Neural cell (in vitro differentiated cells): Measurements from ENCODE around the gene NSUN4. TPM values are rescaled to one million over a fixed set of nuclear protein-coding genes. Genes with fewer than 3 reads are reported as not detected.
A peak's percentile ranks its signal among the peaks of the same experiment; 100 is the strongest.

ENCODE experiments used
- H2AFZ ChIP-seq: fragments of 200-600, 300-800 bp; sonication (generic), shearing (Covaris generic); 2 replicates; pipeline ENCODE4 v1.6.0; 2014; ENCODE audit warnings: low read depth, mild to moderate bottlenecking, antibody characterized with exemption, low read length, moderate library complexity
- H3F3A ChIP-seq: fragments of 200-600 bp; shearing (Covaris generic); 2 replicates; pipeline ENCODE4 v1.6.1; 2016; ENCODE audit warnings: mild to moderate bottlenecking, moderate library complexity, mixed read lengths, antibody characterized with exemption, low read length; ENCODE audit not compliant: insufficient read depth, poor library complexity, severe bottlenecking
- H3K27ac ChIP-seq: fragments of 200-600, 300-800 bp; sonication (generic), shearing (Covaris generic); 2 replicates; pipeline ENCODE4 v1.5.1; 2014; ENCODE audit warnings: mild to moderate bottlenecking, low read length, moderate library complexity
- H3K27me3 ChIP-seq: fragments of 300-800, 200-600 bp; sonication (generic), shearing (Covaris generic); 2 replicates; pipeline ENCODE4 v1.6.0; 2014; ENCODE audit warnings: mild to moderate bottlenecking, low read depth, low read length, moderate library complexity; ENCODE audit not compliant: insufficient read depth
- H3K36me3 ChIP-seq: fragments of 300-800, 200-600 bp; sonication (generic), shearing (Covaris generic); 2 replicates; pipeline ENCODE4 v1.5.1; 2014; ENCODE audit warnings: mild to moderate bottlenecking, antibody characterized with exemption, low read length, moderate library complexity; ENCODE audit not compliant: insufficient read depth
- H3K4me2 ChIP-seq: fragments of 300-800, 200-600 bp; sonication (generic), shearing (Covaris generic); 2 replicates; pipeline ENCODE4 v1.6.0; 2014; ENCODE audit warnings: mild to moderate bottlenecking, low read length
- H3K4me3 ChIP-seq: fragments of 300-800, 200-600 bp; sonication (generic), shearing (Covaris generic); 2 replicates; pipeline ENCODE4 v1.5.1; 2014; ENCODE audit warnings: mild to moderate bottlenecking, low read length, moderate library complexity
- H3K79me2 ChIP-seq: fragments of 200-600 bp; shearing (Covaris generic); replicated peaks from 2 replicates; pipeline ENCODE4 v1.6.0; 2014; ENCODE audit warnings: mild to moderate bottlenecking, low read length, moderate library complexity; ENCODE audit not compliant: insufficient read depth
- H3K9ac ChIP-seq: fragments of 300-800, 200-600 bp; sonication (generic), shearing (Covaris generic); 2 replicates; pipeline ENCODE4 v1.6.1; 2016; ENCODE audit warnings: mild to moderate bottlenecking, low read length, mixed read lengths
- H3K9me2 ChIP-seq: fragments of 200-600 bp; shearing (Covaris generic); 2 replicates; pipeline ENCODE4 v1.6.1; 2016; ENCODE audit warnings: mild to moderate bottlenecking, low read length, mixed read lengths; ENCODE audit not compliant: insufficient read depth
- H3K9me3 ChIP-seq: fragments of 200-600, 300-800 bp; sonication (generic), shearing (Covaris generic); 2 replicates; pipeline ENCODE4 v1.6.1; 2016; ENCODE audit warnings: mild to moderate bottlenecking, mixed run types, low read length, moderate library complexity, mixed read lengths
- H4K20me1 ChIP-seq: fragments of 200-600 bp; shearing (Covaris generic); 2 replicates; pipeline ENCODE4 v1.6.1; 2016; ENCODE audit warnings: mild to moderate bottlenecking, mixed run types; ENCODE audit not compliant: insufficient read depth
- EP300 ChIP-seq: fragments of 450-650 bp; conservative IDR thresholded peaks from 2 replicates; pipeline ENCODE4 v1.6.1; 2014; ENCODE audit warnings: antibody characterized with exemption, mild to moderate bottlenecking, moderate library complexity; ENCODE audit not compliant: poor library complexity, severe bottlenecking
- EZH2 ChIP-seq: fragments of 200-600, 300-800 bp; shearing (Covaris generic), sonication (generic); IDR thresholded peaks from 2 replicates; pipeline ENCODE4 v1.6.1; 2014; ENCODE audit warnings: antibody characterized with exemption, low read length, borderline replicate concordance, mild to moderate bottlenecking; ENCODE audit not compliant: insufficient read depth, poor library complexity, severe bottlenecking
- MXI1 ChIP-seq: fragments of 450-650 bp; conservative IDR thresholded peaks from 2 replicates; pipeline ENCODE4 v1.6.1; 2014; ENCODE audit warnings: antibody characterized with exemption, mild to moderate bottlenecking; ENCODE audit not compliant: poor library complexity, severe bottlenecking
- POLR2AphosphoS5 ChIP-seq: IDR thresholded peaks from 2 replicates; pipeline ENCODE4 v1.6.1; 2012
- RAD21 ChIP-seq: fragments of 450-650 bp; conservative IDR thresholded peaks from 2 replicates; pipeline ENCODE4 v1.6.1; 2014; ENCODE audit warnings: antibody characterized with exemption, mild to moderate bottlenecking, moderate library complexity
- SMC3 ChIP-seq: fragments of 450-650 bp; conservative IDR thresholded peaks from 2 replicates; pipeline ENCODE4 v1.6.1; 2014; ENCODE audit warnings: antibody characterized with exemption, mild to moderate bottlenecking, moderate library complexity; ENCODE audit not compliant: poor library complexity
- TAF1 ChIP-seq: IDR thresholded peaks from 2 replicates; pipeline ENCODE4 v1.6.1; 2012; ENCODE audit warnings: low read depth
- polyA plus RNA-seq: library from polyadenylated mRNA; depleted of rRNA; stranded (reverse); fragments of >200 nt; gene quantifications from 2 replicates; pipeline ENCODE4 v1.2.3, GENCODE V29; 2014
- TF ChIP-seq, protein P1 (sequence below): IDR thresholded peaks from 2 replicates; pipeline ENCODE4 v1.6.1; 2012; ENCODE audit warnings: borderline replicate concordance
- TF ChIP-seq, protein P2 (sequence below): fragments of 450-650 bp; IDR thresholded peaks from 2 replicates; pipeline ENCODE4 v1.5.1; 2014; ENCODE audit warnings: antibody characterized with exemption, mild to moderate bottlenecking, moderate library complexity; ENCODE audit not compliant: poor library complexity, severe bottlenecking

Gene NSUN4
- polyA plus RNA-seq, 1 donor from 2014 or later = 8.7 TPM

DNA sequence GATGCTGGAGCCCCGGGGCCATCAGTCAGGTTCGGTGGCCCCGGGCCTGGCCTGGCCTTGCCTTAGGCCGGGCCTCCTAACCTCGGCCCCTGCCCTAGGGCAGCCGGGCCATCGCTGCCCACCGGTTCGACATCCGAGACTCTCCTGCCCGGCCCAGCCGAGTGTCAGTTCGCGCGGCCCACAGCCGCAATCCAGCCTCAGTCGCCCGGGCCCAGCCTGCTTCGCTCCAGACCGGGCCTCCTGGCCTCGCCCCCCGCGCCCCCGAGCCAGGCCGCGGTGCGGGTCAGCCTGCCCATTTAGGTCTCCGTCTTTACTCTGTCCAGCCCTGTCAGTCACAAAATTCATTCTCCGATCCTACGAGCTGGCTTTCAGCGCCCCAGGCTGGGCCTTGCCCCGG is 38.0 kb upstream of the NSUN4 start:
- no peaks in the 10 kb centered on the region for H3K27me3 ChIP-seq
- H3K36me3 ChIP-seq = peaks cover 2% of the 10 kb centered on the region
- H3K79me2 ChIP-seq = peaks cover 81% of the 10 kb centered on the region
- no peaks in the 10 kb centered on the region for H4K20me1 ChIP-seq
- TF ChIP-seq RAD21 (no peak), SMC3 (no peak), EP300 (no peak), POLR2AphosphoS5 (no peak), TAF1 (no peak), MXI1 (no peak), EZH2 (no peak)
- TF ChIP-seq, protein P1, sequence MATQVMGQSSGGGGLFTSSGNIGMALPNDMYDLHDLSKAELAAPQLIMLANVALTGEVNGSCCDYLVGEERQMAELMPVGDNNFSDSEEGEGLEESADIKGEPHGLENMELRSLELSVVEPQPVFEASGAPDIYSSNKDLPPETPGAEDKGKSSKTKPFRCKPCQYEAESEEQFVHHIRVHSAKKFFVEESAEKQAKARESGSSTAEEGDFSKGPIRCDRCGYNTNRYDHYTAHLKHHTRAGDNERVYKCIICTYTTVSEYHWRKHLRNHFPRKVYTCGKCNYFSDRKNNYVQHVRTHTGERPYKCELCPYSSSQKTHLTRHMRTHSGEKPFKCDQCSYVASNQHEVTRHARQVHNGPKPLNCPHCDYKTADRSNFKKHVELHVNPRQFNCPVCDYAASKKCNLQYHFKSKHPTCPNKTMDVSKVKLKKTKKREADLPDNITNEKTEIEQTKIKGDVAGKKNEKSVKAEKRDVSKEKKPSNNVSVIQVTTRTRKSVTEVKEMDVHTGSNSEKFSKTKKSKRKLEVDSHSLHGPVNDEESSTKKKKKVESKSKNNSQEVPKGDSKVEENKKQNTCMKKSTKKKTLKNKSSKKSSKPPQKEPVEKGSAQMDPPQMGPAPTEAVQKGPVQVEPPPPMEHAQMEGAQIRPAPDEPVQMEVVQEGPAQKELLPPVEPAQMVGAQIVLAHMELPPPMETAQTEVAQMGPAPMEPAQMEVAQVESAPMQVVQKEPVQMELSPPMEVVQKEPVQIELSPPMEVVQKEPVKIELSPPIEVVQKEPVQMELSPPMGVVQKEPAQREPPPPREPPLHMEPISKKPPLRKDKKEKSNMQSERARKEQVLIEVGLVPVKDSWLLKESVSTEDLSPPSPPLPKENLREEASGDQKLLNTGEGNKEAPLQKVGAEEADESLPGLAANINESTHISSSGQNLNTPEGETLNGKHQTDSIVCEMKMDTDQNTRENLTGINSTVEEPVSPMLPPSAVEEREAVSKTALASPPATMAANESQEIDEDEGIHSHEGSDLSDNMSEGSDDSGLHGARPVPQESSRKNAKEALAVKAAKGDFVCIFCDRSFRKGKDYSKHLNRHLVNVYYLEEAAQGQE = no peak
- TF ChIP-seq, protein P2, sequence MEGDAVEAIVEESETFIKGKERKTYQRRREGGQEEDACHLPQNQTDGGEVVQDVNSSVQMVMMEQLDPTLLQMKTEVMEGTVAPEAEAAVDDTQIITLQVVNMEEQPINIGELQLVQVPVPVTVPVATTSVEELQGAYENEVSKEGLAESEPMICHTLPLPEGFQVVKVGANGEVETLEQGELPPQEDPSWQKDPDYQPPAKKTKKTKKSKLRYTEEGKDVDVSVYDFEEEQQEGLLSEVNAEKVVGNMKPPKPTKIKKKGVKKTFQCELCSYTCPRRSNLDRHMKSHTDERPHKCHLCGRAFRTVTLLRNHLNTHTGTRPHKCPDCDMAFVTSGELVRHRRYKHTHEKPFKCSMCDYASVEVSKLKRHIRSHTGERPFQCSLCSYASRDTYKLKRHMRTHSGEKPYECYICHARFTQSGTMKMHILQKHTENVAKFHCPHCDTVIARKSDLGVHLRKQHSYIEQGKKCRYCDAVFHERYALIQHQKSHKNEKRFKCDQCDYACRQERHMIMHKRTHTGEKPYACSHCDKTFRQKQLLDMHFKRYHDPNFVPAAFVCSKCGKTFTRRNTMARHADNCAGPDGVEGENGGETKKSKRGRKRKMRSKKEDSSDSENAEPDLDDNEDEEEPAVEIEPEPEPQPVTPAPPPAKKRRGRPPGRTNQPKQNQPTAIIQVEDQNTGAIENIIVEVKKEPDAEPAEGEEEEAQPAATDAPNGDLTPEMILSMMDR = no peak
- peak overlapping the region; percentile 99 for H3K9ac ChIP-seq
- H3K9me3 ChIP-seq = no peaks in the 10 kb centered on the region
- no peaks in the 10 kb centered on the region for H3F3A ChIP-seq
- H3K4me2 ChIP-seq = peak overlapping the region; percentile 82
- H2AFZ ChIP-seq = peak overlapping the region; percentile 60
- peak overlapping the region; percentile 93 for H3K27ac ChIP-seq
- no peaks in the 10 kb centered on the region for H3K9me2 ChIP-seq
- peak overlapping the region; percentile 99 for H3K4me3 ChIP-seq

DNA sequence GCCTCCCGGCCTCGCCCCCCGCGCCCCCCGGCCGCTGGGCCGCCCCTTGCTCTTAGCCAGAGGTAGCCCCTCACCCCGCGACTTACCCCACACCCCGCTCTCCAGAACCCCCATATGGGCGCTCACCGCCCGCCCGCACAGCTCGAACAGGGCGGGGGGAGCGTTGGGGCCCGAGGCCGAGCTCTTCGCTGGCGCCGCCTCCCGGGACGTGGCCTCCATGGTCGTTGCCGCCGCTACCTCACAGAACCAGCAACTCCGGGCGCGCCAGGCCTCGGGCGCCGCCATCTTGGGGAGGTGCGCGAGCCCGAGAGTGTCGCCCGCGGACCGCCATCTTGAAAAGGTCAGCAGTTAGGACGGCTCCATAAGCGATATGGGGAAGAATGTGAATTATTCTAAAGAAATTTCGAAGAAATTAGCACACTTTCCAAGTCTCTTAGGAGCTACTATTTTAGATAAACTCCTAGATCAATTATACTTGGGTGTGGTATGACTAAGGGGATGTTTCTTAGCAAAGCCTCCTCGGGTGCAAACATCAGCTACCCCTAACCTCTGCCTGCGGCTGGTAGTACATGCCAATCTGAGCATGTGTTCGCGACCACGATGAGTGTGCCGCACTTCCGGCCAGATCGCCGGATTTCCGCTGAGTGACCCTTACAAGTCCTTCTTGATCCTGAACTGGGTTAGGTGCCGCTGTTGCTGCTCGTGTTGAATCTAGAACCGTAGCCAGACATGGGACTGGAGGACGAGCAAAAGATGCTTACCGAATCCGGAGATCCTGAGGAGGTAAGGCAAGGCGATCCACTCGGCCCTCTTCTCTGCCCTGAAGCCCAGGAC is 37.4 kb upstream of the NSUN4 start, which contains the start of the genes LRRC41 and UQCRH:
LRRC41 (minus strand) TSS at position 579 of the 834 bp plus-strand sequence; CDS start at position 285, 294 bp downstream.
UQCRH (plus strand) TSS at position 661 of the 834 bp plus-strand sequence; CDS start at position 730, 69 bp downstream.
- Histone ChIP-seq H3F3A (no peaks in the 10 kb centered on the region), H3K27me3 (no peaks in the 10 kb centered on the region), H3K4me2 (peak within 1 kb of the TSS; percentile 82), H3K36me3 (no peaks in the 10 kb centered on the region), H3K79me2 (peaks cover 82% of the 10 kb centered on the region), H3K9ac (peak within 1 kb of the TSS; percentile 99), H3K9me3 (no peaks in the 10 kb centered on the region), H3K9me2 (no peaks in the 10 kb centered on the region), H2AFZ (peak within 1 kb of the TSS; percentile 60), H3K4me3 (peak within 1 kb of the TSS; percentile 99), H4K20me1 (no peaks in the 10 kb centered on the region), H3K27ac (peak within 1 kb of the TSS; percentile 93)
- TF ChIP-seq POLR2AphosphoS5 = peak; percentile 98
- TF ChIP-seq, protein P2 = peak; percentile 41
- TF ChIP-seq EZH2 = no peak
- TF ChIP-seq, protein P1 = peak; percentile 77
- TF ChIP-seq RAD21 = no peak
- TF ChIP-seq TAF1 = peak; percentile 95
- TF ChIP-seq SMC3 = no peak
- peak; percentile 95 for TF ChIP-seq MXI1
- TF ChIP-seq EP300 = peak; percentile 58
